ENCODE results near the gene BIRC7. TPM values are rescaled to one million over a fixed set of nuclear protein-coding genes. Genes with fewer than 3 reads are reported as not detected.

Gene BIRC7
- total RNA-seq, 1 donor from 2014 or later = 1.2 TPM

DNA sequence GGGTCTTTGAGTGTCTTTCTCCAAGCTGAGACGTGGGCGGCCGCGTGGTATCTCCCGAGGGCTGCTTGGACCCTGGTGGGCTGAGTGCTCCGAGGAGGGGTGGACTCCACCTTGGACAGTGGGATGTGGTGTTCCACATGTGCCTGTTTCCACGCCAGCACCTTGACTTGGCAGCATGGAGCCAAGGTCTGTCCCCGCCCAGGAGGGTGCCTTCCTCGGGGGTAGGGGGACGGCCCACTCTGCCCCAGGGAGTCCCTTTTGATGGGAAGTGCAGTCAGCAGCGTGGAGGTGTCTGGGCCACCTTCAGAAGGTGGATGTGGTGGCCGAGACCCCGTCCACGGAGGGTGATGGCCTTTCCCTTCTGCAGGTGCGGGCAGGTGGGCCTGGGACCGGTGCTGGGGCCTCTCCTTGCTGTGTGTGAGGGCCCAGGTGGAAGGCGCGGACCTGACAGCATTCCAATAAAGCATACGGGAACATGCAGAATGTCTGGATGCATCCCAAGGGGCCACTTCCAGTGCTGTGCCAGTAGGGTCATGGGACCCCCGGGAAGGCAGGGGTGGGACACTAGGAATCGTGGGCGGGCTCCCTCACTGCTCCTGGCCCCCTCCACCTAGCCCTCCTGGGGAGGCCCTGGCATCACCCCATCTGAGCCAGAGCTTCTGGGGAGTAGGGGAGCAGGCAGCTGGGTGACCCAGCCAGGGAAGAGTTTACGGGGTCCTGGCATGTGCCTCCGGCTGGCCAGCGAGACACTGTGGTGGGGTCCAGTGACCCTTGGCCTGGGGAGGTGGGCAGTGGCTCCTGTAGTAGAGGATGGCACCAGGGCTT is 53.8 kb downstream of the BIRC7 start:
- no peak overlapping the region for H3K4me3 Mint-ChIP-seq
- no peaks in the 10 kb centered on the region for H3K36me3 Mint-ChIP-seq
- TF ChIP-seq, protein P1, sequence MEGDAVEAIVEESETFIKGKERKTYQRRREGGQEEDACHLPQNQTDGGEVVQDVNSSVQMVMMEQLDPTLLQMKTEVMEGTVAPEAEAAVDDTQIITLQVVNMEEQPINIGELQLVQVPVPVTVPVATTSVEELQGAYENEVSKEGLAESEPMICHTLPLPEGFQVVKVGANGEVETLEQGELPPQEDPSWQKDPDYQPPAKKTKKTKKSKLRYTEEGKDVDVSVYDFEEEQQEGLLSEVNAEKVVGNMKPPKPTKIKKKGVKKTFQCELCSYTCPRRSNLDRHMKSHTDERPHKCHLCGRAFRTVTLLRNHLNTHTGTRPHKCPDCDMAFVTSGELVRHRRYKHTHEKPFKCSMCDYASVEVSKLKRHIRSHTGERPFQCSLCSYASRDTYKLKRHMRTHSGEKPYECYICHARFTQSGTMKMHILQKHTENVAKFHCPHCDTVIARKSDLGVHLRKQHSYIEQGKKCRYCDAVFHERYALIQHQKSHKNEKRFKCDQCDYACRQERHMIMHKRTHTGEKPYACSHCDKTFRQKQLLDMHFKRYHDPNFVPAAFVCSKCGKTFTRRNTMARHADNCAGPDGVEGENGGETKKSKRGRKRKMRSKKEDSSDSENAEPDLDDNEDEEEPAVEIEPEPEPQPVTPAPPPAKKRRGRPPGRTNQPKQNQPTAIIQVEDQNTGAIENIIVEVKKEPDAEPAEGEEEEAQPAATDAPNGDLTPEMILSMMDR (conservative IDR thresholded peaks at IDR 0.05) = no peak
- no peak overlapping the region for H3K27ac Mint-ChIP-seq
- no peaks in the 10 kb centered on the region for H3K4me1 Mint-ChIP-seq (ENCODE audit: unreplicated experiment)
- H3K27me3 Mint-ChIP-seq = no peaks in the 10 kb centered on the region
- DNase-seq (ENCODE audit: extremely low spot score, unreplicated experiment) = no peak
- H3K9me3 Mint-ChIP-seq = no peaks in the 10 kb centered on the region

Small RNA genes within 50 kb of the gene (microRNA-seq; reads per million reads assigned to microRNA genes)
- gene MIR3196 = not detected
- 2.5 reads per million for gene MIR4326

Other genes starting within 250 kb of the BIRC7 start
- not detected in 2 replicates for gene BHLHE23, start 228.9 kb upstream of the BIRC7 start, total RNA-seq (ENCODE audit: low replicate concordance)
- 50.4 and 55.6 TPM in 2 replicates for gene YTHDF1, start 19.8 kb upstream of the BIRC7 start, total RNA-seq (ENCODE audit: low replicate concordance)
- gene NKAIN4, start 18.6 kb downstream of the BIRC7 start, total RNA-seq (ENCODE audit: low replicate concordance) = 6.5 and 10.2 TPM in 2 replicates
- gene ARFGAP1, start 36.9 kb downstream of the BIRC7 start, total RNA-seq (ENCODE audit: low replicate concordance) = 132 and 141 TPM in 2 replicates
- 0.36 and 0.43 TPM in 2 replicates for gene COL20A1, start 57.3 kb downstream of the BIRC7 start, total RNA-seq (ENCODE audit: low replicate concordance)
- 1.8 and 9.1 TPM in 2 replicates for gene CHRNA4, start 125.4 kb downstream of the BIRC7 start, total RNA-seq (ENCODE audit: low replicate concordance)
- 4.4 and 47.3 TPM in 2 replicates for gene KCNQ2, start 236.8 kb downstream of the BIRC7 start, total RNA-seq (ENCODE audit: low replicate concordance)